Activated CD8-positive, alpha-beta memory T cell treated with anti-CD3 and anti-CD28 coated beads for 24 hours (primary cell): ENCODE results near the gene ISLR.

ENCODE experiments used
- DNase-seq: peaks from one replicate; pipeline ENCODE4 v3.0.0-alpha.2; 2020

Gene ISLR

GRCh38 chr15:74174219-74174957, 878 bp downstream of the ISLR start:
- DNase-seq, result no peak

- no peak for DNase-seq
Observed at GRCh38 chr15:74174958-74175253, 1.4 kb downstream of the ISLR start.

GRCh38 chr15:74175271-74176191, 2.0 kb downstream of the ISLR start:
- no peak for DNase-seq

- DNase-seq, result no peak
Observed at GRCh38 chr15:74176262-74177214, 3.0 kb downstream of the ISLR start.

GRCh38 chr15:74178326-74179100, 5.0 kb downstream of the ISLR start:
- no peak for DNase-seq

GRCh38 chr15:74179101-74179841, 5.8 kb downstream of the ISLR start:
- no peak for DNase-seq

- no peak for DNase-seq
Observed at GRCh38 chr15:74179983-74180880, 6.7 kb downstream of the ISLR start.

GRCh38 chr15:74180881-74181602, 7.5 kb downstream of the ISLR start:
- no peak for DNase-seq

GRCh38 chr15:74182131-74182530, 8.6 kb downstream of the ISLR start:
- DNase-seq, result no peak

- no peak for DNase-seq
Observed at GRCh38 chr15:74184582-74185091, 11.1 kb downstream of the ISLR start.

GRCh38 chr15:74185710-74186348, 12.3 kb downstream of the ISLR start:
- no peak for DNase-seq

GRCh38 chr15:74188216-74188615, 14.7 kb downstream of the ISLR start:
- DNase-seq, result no peak

GRCh38 chr15:74191798-74192197, 18.3 kb downstream of the ISLR start:
- no peak for DNase-seq

GRCh38 chr15:74192751-74193150, 19.2 kb downstream of the ISLR start:
- DNase-seq, result no peak

GRCh38 chr15:74193299-74193718, 19.8 kb downstream of the ISLR start:
- DNase-seq, result no peak

- no peak for DNase-seq
Observed at GRCh38 chr15:74193905-74194304, 20.4 kb downstream of the ISLR start.

- no peak for DNase-seq
Observed at GRCh38 chr15:74194572-74195559, 21.4 kb downstream of the ISLR start.

- DNase-seq, result no peak
Observed at GRCh38 chr15:74196175-74196574, 22.7 kb downstream of the ISLR start.
